ENCODE measurements around the gene TMEM178B. TPM values are rescaled to one million over a fixed set of nuclear protein-coding genes. Genes with fewer than 3 reads are reported as not detected.

TMEM178B gene
- total RNA-seq, 2 donors from 2014 or later, result 1.7 to 4.1 TPM

GRCh38 chr7:141418066-141418465, 344.2 kb downstream of the TMEM178B start:
- H3K9ac ChIP-seq (ENCODE audit: extremely low read depth, low read length, poor library complexity, severe bottlenecking), result no peak overlapping the region
- H3K36me3 Mint-ChIP-seq (ENCODE audit: low read depth), result no peaks in the 10 kb centered on the region
- no peak overlapping the region for H3K27ac ChIP-seq (ENCODE audit: low read depth, low read length)
- no peak overlapping the region for H3K27ac Mint-ChIP-seq
- no peaks in the 10 kb centered on the region for H3K4me1 ChIP-seq (ENCODE audit: control insufficient read depth, insufficient read depth, low read length)
- H3K27me3 Mint-ChIP-seq (ENCODE audit: insufficient read depth), result no peaks in the 10 kb centered on the region
- H3K9me3 Mint-ChIP-seq, result no peaks in the 10 kb centered on the region
- H3K4me3 Mint-ChIP-seq, result no peak overlapping the region
- WGBS, 2 experiments (ENCODE audit: insufficient coverage in 1 of 2, insufficient read length in 1 of 2), result 88 to 100% methylated on average over 1 of the region's 1 CpG
- H3K4me1 Mint-ChIP-seq, result no peaks in the 10 kb centered on the region
- H3K27me3 ChIP-seq (ENCODE audit: control insufficient read depth, insufficient read depth, low read length, poor library complexity, severe bottlenecking), result no peaks in the 10 kb centered on the region
- no peaks in the 10 kb centered on the region for H3K9me3 ChIP-seq (ENCODE audit: control insufficient read depth, low read length)
- no peak for DNase-seq
- no peak for TF ChIP-seq CTCF (conservative IDR thresholded peaks at IDR 0.05)
- H3K4me3 ChIP-seq (ENCODE audit: low read length), result no peak overlapping the region
- H3K36me3 ChIP-seq (ENCODE audit: control insufficient read depth, insufficient read depth, low read length), result no peaks in the 10 kb centered on the region

GRCh38 chr7:141421306-141421705, 347.4 kb downstream of the TMEM178B start:
- H3K4me3 ChIP-seq (ENCODE audit: low read length), result no peak overlapping the region
- Mint-ChIP-seq H3K36me3 (ENCODE audit: low read depth) (peaks cover under 1% of the 10 kb centered on the region), H3K9me3 (peaks cover 2% of the 10 kb centered on the region), H3K27me3 (ENCODE audit: insufficient read depth) (no peaks in the 10 kb centered on the region), H3K27ac (no peak overlapping the region), H3K4me3 (no peak overlapping the region), H3K4me1 (no peaks in the 10 kb centered on the region)
- no peaks in the 10 kb centered on the region for H3K4me1 ChIP-seq (ENCODE audit: control insufficient read depth, insufficient read depth, low read length)
- no peak for DNase-seq
- 91 to 93% methylated on average over 2 of the region's 2 CpGs for WGBS, 2 experiments (ENCODE audit: insufficient coverage in 1 of 2, insufficient read length in 1 of 2)
- H3K9ac ChIP-seq (ENCODE audit: extremely low read depth, low read length, poor library complexity, severe bottlenecking), result no peak overlapping the region
- TF ChIP-seq CTCF (conservative IDR thresholded peaks at IDR 0.05), result no peak
- no peaks in the 10 kb centered on the region for H3K9me3 ChIP-seq (ENCODE audit: control insufficient read depth, low read length)
- no peak overlapping the region for H3K27ac ChIP-seq (ENCODE audit: low read depth, low read length)
- H3K27me3 ChIP-seq (ENCODE audit: control insufficient read depth, insufficient read depth, low read length, poor library complexity, severe bottlenecking), result no peaks in the 10 kb centered on the region
- H3K36me3 ChIP-seq (ENCODE audit: control insufficient read depth, insufficient read depth, low read length), result no peaks in the 10 kb centered on the region

- H3K4me3 ChIP-seq (ENCODE audit: low read length), result no peak overlapping the region
- peaks cover 9% of the 10 kb centered on the region for H3K9me3 ChIP-seq (ENCODE audit: control insufficient read depth, low read length)
- no peak overlapping the region for H3K27ac ChIP-seq (ENCODE audit: low read depth, low read length)
- H3K4me3 Mint-ChIP-seq, result no peak overlapping the region
- H3K9ac ChIP-seq (ENCODE audit: extremely low read depth, low read length, poor library complexity, severe bottlenecking), result no peak overlapping the region
- DNase-seq, result no peak
- peaks cover 18% of the 10 kb centered on the region for H3K4me1 Mint-ChIP-seq
- H3K4me1 ChIP-seq (ENCODE audit: control insufficient read depth, insufficient read depth, low read length), result peaks cover 3% of the 10 kb centered on the region
- peaks cover 11% of the 10 kb centered on the region for H3K9me3 Mint-ChIP-seq
- no peaks in the 10 kb centered on the region for H3K36me3 ChIP-seq (ENCODE audit: control insufficient read depth, insufficient read depth, low read length)
- H3K27me3 ChIP-seq (ENCODE audit: control insufficient read depth, insufficient read depth, low read length, poor library complexity, severe bottlenecking), result no peaks in the 10 kb centered on the region
- no peak overlapping the region for H3K27ac Mint-ChIP-seq
- TF ChIP-seq CTCF (conservative IDR thresholded peaks at IDR 0.05), result no peak
- no peaks in the 10 kb centered on the region for H3K27me3 Mint-ChIP-seq (ENCODE audit: insufficient read depth)
- H3K36me3 Mint-ChIP-seq (ENCODE audit: low read depth), result peaks cover 2% of the 10 kb centered on the region
These were observed 353.3 kb downstream of the TMEM178B start for GRCh38 chr7:141427134-141427533.
